Activated CD8-positive, alpha-beta memory T cell treated with anti-CD3 and anti-CD28 coated beads, Interleukin-2, amount 10 ng/mL, durations not matched to agents 7 days and 5 days (primary cell): ENCODE results near the gene MTF2. TPM values are rescaled to one million over a fixed set of nuclear protein-coding genes. Genes with fewer than 3 reads are reported as not detected.

Experiments used
- ATAC-seq: fragments of 150-1000 bp; cut with Tn5 transposase; one replicate; pipeline ENCODE4 v1.10.0; 2021; ENCODE audit warnings: moderate library complexity
- CTCF ChIA-PET: fragments of 350-600 bp; sonication (Branson Sonifier 250); formaldehyde crosslinking; loops from one replicate; lab custom pipeline; 2021; ENCODE audit warnings: antibody characterized with exemption; lab: Charles Lee
- DNase-seq: peaks from one replicate; pipeline ENCODE4 v3.0.0-alpha.2; 2020
- H3K27ac Mint-ChIP-seq: one replicate; pipeline ENCODE4 v1.8.0; 2021; ENCODE audit warnings: mild to moderate bottlenecking, mixed read lengths
- H3K27me3 Mint-ChIP-seq: one replicate; pipeline ENCODE4 v1.8.0; 2021; ENCODE audit warnings: mixed read lengths
- H3K36me3 Mint-ChIP-seq: one replicate; pipeline ENCODE4 v1.8.0; 2021; ENCODE audit warnings: mild to moderate bottlenecking, mixed read lengths
- H3K4me1 Mint-ChIP-seq: one replicate; pipeline ENCODE4 v1.8.0; 2021; ENCODE audit warnings: mixed read lengths
- H3K4me3 Mint-ChIP-seq: one replicate; pipeline ENCODE4 v1.8.0; 2021; ENCODE audit warnings: mild to moderate bottlenecking, moderate library complexity, mixed read lengths
- H3K9me3 Mint-ChIP-seq: one replicate; pipeline ENCODE4 v1.8.0; 2022; ENCODE audit warnings: low read depth, mixed read lengths
- total RNA-seq, 2 experiments: library from RNA; stranded (reverse); gene quantifications; one replicate each; pipeline ENCODE4 v1.2.3, GENCODE V29; 2021

Gene MTF2
- total RNA-seq, 2 experiments from 2014 or later, result 70.6 to 75.7 TPM

DNA sequence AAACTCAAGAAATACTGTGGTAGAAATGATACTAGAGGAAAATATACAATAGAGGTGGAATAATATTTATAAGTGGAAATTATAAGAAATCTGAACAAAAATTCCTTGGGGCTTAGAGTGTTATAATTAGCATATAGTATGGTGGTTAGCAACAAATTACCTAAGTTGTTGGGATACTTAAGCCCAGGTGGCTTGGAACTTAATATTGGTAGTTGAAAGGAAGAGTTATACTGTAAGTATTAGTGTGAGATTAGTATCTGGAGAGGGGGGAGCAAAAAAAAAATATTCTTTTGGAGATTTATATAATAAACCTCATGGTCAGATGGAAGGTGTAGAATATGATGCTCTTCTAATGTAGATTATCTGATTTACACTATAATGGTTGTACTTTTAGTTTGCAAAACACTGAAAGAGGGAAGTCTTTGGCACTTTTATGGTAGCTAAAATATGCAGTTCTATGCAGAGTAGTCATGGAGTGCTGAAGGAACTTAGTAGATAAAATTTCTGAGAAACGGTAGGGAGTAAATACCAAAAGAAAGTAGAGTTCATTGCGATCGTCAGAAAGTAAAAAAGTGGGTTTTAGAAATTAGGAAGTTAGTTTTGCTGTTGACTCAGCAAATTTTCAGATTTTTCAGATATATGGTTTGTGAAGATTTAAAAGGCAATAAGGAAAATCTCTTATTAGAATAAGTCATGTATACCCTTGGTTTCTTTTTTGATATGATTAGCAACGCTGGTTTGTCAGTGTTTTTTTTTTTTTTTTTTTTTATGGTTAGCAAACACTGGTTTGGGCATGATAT lies 45.7 kb downstream of the MTF2 start:
- peaks cover 34% of the 10 kb centered on the region for H3K36me3 Mint-ChIP-seq
- peaks cover 12% of the 10 kb centered on the region for H3K4me1 Mint-ChIP-seq
- no peaks in the 10 kb centered on the region for H3K27me3 Mint-ChIP-seq
- no peak overlapping the region for H3K4me3 Mint-ChIP-seq
- H3K27ac Mint-ChIP-seq, result peak overlapping the region; percentile 12
- CTCF ChIA-PET, result interaction anchor here (0.8 kb wide), 1 partner anchor 9 kb away, joined by 3 read pairs; no protein-coding TSS in a partner anchor
- H3K9me3 Mint-ChIP-seq, result no peaks in the 10 kb centered on the region
- ATAC-seq (no peak), DNase-seq (no peak)

DNA sequence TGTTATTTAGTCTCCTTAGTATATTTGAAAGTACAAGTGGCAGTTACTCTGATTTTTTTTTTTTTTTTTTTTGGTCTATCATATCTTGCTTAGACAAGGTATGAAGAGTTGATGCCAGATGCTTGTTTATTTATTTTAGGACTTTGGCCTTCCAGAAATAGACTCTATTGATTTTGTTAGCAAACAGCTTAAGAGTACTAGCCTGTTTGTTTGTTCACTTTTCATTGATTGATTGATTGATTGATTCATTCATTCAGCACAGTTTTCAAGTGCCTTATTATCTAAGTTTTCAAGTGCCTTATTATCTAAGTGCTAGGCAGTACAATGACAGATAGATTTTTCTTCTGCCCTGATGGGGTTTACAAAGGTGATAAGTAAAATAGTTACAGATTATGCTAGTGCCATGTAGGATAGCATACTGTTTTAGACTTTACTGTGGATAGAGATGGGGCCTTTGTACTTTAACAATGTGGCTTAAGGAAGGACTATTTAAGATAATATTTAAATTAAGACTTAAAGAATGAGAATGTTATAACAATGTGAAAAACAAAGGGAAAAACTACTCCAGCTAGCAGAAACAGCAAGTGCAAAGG lies 50.5 kb downstream of the MTF2 start:
- ATAC-seq, result no peak
- DNase-seq, result no peak
- no peak overlapping the region for H3K27ac Mint-ChIP-seq
- peaks cover 23% of the 10 kb centered on the region for H3K36me3 Mint-ChIP-seq
- no peaks in the 10 kb centered on the region for H3K27me3 Mint-ChIP-seq
- H3K9me3 Mint-ChIP-seq, result no peaks in the 10 kb centered on the region
- peaks cover 4% of the 10 kb centered on the region for H3K4me1 Mint-ChIP-seq
- CTCF ChIA-PET, result no interaction called here
- H3K4me3 Mint-ChIP-seq, result no peak overlapping the region

- Mint-ChIP-seq H3K27me3 (no peaks in the 10 kb centered on the region), H3K27ac (no peak overlapping the region), H3K36me3 (peaks cover 26% of the 10 kb centered on the region), H3K4me1 (no peaks in the 10 kb centered on the region), H3K4me3 (no peak overlapping the region), H3K9me3 (no peaks in the 10 kb centered on the region)
- CTCF ChIA-PET, result no interaction called here
- ATAC-seq (no peak), DNase-seq (no peak)
Measured at GRCh38 chr1:93132638-93133037, 53.6 kb downstream of the MTF2 start.

DNA sequence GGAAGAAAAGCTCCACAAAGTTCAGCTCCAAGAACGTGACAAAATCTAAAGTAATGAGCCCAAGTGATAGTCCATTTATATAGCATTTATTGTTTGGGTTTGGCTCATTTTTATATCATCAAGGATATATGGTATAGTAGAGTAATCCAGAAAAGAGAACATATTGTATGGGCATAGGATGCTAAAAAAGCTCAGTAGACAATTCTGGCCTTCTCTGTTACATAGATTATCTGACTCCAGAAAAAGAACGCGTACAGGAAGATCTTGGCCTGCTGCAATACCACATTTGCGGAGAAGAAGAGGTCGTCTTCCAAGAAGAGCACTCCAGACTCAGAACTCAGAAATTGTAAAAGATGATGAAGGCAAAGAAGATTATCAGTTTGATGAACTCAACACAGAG lies 57.4 kb downstream of the MTF2 start:
- ATAC-seq (no peak), DNase-seq (no peak)
- no peaks in the 10 kb centered on the region for H3K9me3 Mint-ChIP-seq
- CTCF ChIA-PET, result interaction anchor here (0.6 to 1.2 kb wide), 2 partner anchors 74 to 761 kb away, joined by 3 to 4 read pairs; no protein-coding TSS in a partner anchor
- H3K4me1 Mint-ChIP-seq, result no peaks in the 10 kb centered on the region
- H3K27ac Mint-ChIP-seq, result no peak overlapping the region
- H3K36me3 Mint-ChIP-seq, result peaks cover 30% of the 10 kb centered on the region
- H3K4me3 Mint-ChIP-seq, result no peak overlapping the region
- H3K27me3 Mint-ChIP-seq, result no peaks in the 10 kb centered on the region

- H3K4me1 Mint-ChIP-seq, result no peaks in the 10 kb centered on the region
- H3K4me3 Mint-ChIP-seq, result no peak overlapping the region
- H3K27ac Mint-ChIP-seq, result no peak overlapping the region
- no peak for ATAC-seq
- CTCF ChIA-PET, result no interaction called here
- peaks cover 34% of the 10 kb centered on the region for H3K36me3 Mint-ChIP-seq
- DNase-seq, result no peak
- no peaks in the 10 kb centered on the region for H3K27me3 Mint-ChIP-seq
- H3K9me3 Mint-ChIP-seq, result no peaks in the 10 kb centered on the region
Measured at GRCh38 chr1:93137604-93138292, 58.7 kb downstream of the MTF2 start.

DNA sequence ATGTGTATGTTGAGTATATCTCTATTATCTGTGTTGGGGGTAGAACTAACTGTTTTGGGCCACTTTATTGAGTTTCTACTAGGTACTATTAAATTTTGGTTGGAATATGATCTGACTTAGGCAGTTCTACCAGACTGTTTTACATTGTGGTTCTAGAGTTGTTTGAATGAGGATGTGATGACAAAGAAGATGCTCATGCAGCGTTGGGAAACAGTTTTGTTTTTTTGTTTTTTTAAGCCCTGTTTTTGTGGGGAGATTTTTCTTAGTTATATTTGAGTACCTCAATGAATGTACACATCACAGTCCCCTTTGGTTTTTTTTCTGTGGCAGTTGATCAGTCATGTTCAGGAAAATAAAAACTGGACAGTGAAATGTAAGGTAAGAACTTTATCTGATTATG lies 61.0 kb downstream of the MTF2 start:
- H3K4me1 Mint-ChIP-seq, result peaks cover 3% of the 10 kb centered on the region
- no peak overlapping the region for H3K27ac Mint-ChIP-seq
- H3K36me3 Mint-ChIP-seq, result peaks cover 30% of the 10 kb centered on the region
- H3K4me3 Mint-ChIP-seq, result no peak overlapping the region
- ATAC-seq, result no peak
- no peaks in the 10 kb centered on the region for H3K9me3 Mint-ChIP-seq
- no peaks in the 10 kb centered on the region for H3K27me3 Mint-ChIP-seq
- CTCF ChIA-PET, result no interaction called here
- DNase-seq, result no peak

DNA sequence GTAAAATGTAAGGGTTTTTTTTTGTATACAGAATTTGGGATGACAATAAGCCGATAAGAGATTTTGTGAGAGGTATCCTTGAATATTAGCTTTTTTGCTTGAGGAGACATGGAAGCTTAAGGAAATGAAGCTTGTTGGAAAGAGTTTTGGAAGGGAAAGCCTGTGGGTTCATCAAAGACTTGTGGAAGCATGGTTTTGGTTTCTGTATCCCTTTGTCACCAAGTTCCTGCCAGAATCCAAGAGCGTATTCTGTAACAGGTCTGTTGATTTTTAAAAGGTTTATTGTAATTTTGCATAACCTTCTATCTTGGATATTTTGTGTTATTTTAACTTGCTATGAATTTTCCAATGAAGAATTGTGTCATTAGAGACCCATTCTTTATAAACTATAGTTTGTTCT lies 63.1 kb downstream of the MTF2 start:
- Mint-ChIP-seq H3K36me3 (peaks cover 21% of the 10 kb centered on the region), H3K27me3 (no peaks in the 10 kb centered on the region), H3K4me1 (peaks cover 3% of the 10 kb centered on the region), H3K4me3 (no peak overlapping the region), H3K27ac (no peak overlapping the region), H3K9me3 (no peaks in the 10 kb centered on the region)
- CTCF ChIA-PET, result no interaction called here
- ATAC-seq, result no peak
- no peak for DNase-seq

DNA sequence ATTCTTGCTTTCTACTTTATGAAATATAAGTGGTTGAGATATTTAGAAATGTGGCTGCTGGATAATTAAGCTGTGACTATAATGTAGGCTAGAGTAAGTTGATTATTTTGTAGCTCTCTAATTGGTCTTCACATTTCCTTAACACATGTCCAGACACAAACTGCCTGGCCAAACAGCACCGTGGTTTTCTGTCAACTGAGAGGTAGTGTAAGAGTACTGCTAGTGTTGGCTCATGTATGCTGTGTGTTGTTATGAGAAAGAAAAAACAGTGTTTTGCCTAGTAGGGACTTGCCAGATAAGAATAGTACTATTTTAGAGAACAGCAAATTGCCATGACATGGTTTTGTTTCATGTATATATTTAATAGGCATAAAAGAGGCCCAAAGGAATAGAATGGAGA lies 64.1 kb downstream of the MTF2 start:
- H3K36me3 Mint-ChIP-seq, result peaks cover 21% of the 10 kb centered on the region
- CTCF ChIA-PET, result no interaction called here
- no peak for ATAC-seq
- no peak for DNase-seq
- H3K27ac Mint-ChIP-seq, result no peak overlapping the region
- H3K4me3 Mint-ChIP-seq, result no peak overlapping the region
- H3K27me3 Mint-ChIP-seq, result no peaks in the 10 kb centered on the region
- peaks cover 3% of the 10 kb centered on the region for H3K4me1 Mint-ChIP-seq
- H3K9me3 Mint-ChIP-seq, result no peaks in the 10 kb centered on the region

GRCh38 chr1:93143769-93144168 lies 64.7 kb downstream of the MTF2 start:
- Mint-ChIP-seq H3K27ac (no peak overlapping the region), H3K36me3 (peaks cover 22% of the 10 kb centered on the region), H3K27me3 (no peaks in the 10 kb centered on the region), H3K4me1 (peaks cover 3% of the 10 kb centered on the region), H3K9me3 (no peaks in the 10 kb centered on the region), H3K4me3 (no peak overlapping the region)
- CTCF ChIA-PET, result interaction anchor here (0.8 kb wide), 1 partner anchor 161 kb away, joined by 3 read pairs; no protein-coding TSS in a partner anchor
- ATAC-seq, result no peak
- DNase-seq, result no peak

DNA sequence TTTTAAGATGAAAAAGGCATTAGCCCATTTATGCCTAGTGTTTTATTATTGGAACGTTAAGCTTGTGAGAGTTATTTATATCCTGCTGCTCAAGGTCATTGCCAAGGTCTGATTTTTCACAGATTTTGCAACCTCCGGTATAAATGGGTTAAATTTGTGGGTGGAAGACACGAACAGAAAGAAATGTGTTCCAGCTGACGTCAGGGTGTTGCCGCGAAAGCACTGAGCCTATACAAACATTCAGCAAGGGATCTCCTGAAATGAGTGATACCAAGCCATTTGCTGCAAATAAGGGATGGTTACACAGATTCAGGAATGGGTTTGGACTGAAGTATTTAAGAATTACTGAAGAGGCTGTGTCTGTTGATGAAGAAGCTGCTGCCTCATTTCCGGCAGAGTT lies 68.9 kb downstream of the MTF2 start:
- H3K36me3 Mint-ChIP-seq, result peaks cover 41% of the 10 kb centered on the region
- H3K4me1 Mint-ChIP-seq, result peaks cover 10% of the 10 kb centered on the region
- no peaks in the 10 kb centered on the region for H3K9me3 Mint-ChIP-seq
- no peak for ATAC-seq
- no peak for DNase-seq
- H3K27ac Mint-ChIP-seq, result no peak overlapping the region
- H3K27me3 Mint-ChIP-seq, result no peaks in the 10 kb centered on the region
- CTCF ChIA-PET, result no interaction called here
- no peak overlapping the region for H3K4me3 Mint-ChIP-seq

- Mint-ChIP-seq H3K4me3 (no peak overlapping the region), H3K4me1 (peaks cover 19% of the 10 kb centered on the region), H3K27ac (no peak overlapping the region), H3K9me3 (no peaks in the 10 kb centered on the region), H3K27me3 (no peaks in the 10 kb centered on the region), H3K36me3 (peaks cover 42% of the 10 kb centered on the region)
- ATAC-seq (no peak), DNase-seq (no peak)
- CTCF ChIA-PET, result interaction anchor here (2.0 kb wide), 1 partner anchor 8 kb away, joined by 6 read pairs; no protein-coding TSS in a partner anchor
Measured at GRCh38 chr1:93150729-93151128, 71.6 kb downstream of the MTF2 start.

DNA sequence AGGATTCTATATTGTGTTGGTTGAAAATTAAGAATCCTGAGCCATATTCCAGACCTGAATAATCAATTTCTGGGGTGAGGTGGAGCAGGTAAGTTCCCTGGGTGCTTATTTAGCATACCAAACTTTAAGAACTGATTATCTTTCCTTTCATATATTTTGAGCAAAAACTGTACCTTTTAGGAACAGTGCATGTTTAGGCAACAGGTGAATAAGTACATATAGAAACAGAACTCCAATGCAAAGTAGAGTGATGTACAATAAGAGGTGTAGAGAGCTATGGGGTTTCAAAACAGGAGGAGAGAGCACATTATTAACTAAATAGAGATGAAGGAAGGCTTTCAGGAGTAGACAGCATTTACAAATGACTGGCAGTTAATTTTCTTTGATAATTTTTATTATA lies 72.4 kb downstream of the MTF2 start:
- no peak for ATAC-seq
- CTCF ChIA-PET, result interaction anchor here (2.0 to 2.1 kb wide), 2 partner anchors 8 to 13 kb away, joined by 5 to 6 read pairs; no protein-coding TSS in a partner anchor
- peaks cover 45% of the 10 kb centered on the region for H3K36me3 Mint-ChIP-seq
- no peak for DNase-seq
- no peak overlapping the region for H3K27ac Mint-ChIP-seq
- peaks cover 22% of the 10 kb centered on the region for H3K4me1 Mint-ChIP-seq
- no peaks in the 10 kb centered on the region for H3K27me3 Mint-ChIP-seq
- H3K4me3 Mint-ChIP-seq, result no peak overlapping the region
- no peaks in the 10 kb centered on the region for H3K9me3 Mint-ChIP-seq

GRCh38 chr1:93152835-93153234 lies 73.8 kb downstream of the MTF2 start:
- no peak for DNase-seq
- no peak overlapping the region for H3K27ac Mint-ChIP-seq
- CTCF ChIA-PET, result interaction anchor here (1.0 to 2.1 kb wide), 2 partner anchors 12 to 22 kb away, joined by 3 to 5 read pairs; no protein-coding TSS in a partner anchor
- H3K4me3 Mint-ChIP-seq, result no peak overlapping the region
- ATAC-seq, result no peak
- H3K27me3 Mint-ChIP-seq, result no peaks in the 10 kb centered on the region
- peaks cover 22% of the 10 kb centered on the region for H3K4me1 Mint-ChIP-seq
- H3K9me3 Mint-ChIP-seq, result no peaks in the 10 kb centered on the region
- H3K36me3 Mint-ChIP-seq, result peaks cover 44% of the 10 kb centered on the region
